Fibroblast of skin of scalp (primary cell): ENCODE measurements around the gene IL3.

ENCODE experiments used
- DNase-seq: peaks from one replicate; pipeline ENCODE4 v3.0.0-alpha.2; 2013

IL3 gene

DNA sequence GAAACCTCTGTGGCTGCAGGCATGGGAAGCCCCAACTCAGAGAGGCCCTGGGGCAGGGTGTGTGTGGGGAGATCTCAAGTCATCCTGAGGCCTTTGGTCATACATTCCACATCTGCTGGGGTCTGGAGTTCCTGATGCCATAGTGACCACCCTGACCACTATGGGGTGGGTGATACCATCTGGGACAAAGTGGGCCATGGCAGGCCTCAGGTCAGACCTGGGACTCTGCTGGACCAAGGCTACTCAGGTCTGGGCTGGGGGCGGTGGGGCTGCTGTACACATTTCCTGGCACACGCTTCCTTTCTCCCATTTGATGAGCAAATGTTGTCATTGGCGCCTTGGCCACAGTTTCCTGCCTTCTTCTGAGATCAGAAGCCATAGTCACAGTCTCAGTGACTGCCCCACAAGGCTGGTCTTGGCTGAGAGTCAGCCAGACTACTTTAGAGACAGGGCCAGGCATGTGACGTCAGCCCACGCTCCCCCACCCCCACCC is 33.9 kb upstream of the IL3 start:
- DNase-seq: no peak

DNA sequence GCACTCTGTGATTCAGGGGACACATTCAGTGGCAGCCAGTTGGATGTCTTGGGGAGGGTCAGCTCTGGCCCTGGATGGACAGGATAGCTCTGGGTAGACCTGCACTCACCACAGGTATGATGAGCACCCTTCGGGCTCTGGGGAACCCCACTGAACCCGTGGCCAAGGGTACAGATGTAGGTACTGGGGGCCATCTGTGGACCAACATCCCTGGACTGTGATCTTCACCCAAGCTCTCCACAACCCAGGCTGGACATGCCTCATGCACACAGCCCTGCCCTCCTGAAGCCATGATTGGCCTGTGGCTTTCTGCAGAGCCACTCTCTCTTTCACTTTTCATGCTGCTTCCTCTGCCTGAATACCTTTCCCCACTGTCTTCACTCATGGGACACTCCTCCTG is 33.4 kb upstream of the IL3 start:
- DNase-seq: no peak

- DNase-seq: no peak
Measured at GRCh38 chr5:132029609-132030330, 30.7 kb upstream of the IL3 start.

GRCh38 chr5:132030610-132031009 is 29.8 kb upstream of the IL3 start:
- no peak for DNase-seq

DNA sequence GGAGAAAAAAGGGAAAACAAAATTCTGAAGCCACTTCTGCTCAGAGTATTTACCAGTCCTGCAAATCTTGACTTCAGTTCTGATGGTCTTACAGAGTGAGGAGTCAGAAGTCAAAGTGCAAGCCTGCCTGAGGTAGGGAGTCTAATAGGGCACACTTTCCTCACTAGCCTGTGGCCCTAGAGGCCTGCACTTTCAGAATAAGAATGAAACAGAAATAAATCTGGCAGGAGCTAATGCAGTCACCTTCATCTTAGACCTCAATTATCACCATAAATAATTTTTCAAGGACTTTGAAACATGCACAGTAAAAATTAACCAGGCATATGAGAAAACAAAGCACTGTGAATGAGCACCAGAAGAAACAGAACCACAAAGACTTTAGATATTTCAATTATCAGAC is 28.3 kb upstream of the IL3 start:
- DNase-seq: no peak

GRCh38 chr5:132033122-132033521 is 27.3 kb upstream of the IL3 start:
- no peak for DNase-seq

- DNase-seq: no peak
Measured at GRCh38 chr5:132037353-132037752, 23.1 kb upstream of the IL3 start.

DNA sequence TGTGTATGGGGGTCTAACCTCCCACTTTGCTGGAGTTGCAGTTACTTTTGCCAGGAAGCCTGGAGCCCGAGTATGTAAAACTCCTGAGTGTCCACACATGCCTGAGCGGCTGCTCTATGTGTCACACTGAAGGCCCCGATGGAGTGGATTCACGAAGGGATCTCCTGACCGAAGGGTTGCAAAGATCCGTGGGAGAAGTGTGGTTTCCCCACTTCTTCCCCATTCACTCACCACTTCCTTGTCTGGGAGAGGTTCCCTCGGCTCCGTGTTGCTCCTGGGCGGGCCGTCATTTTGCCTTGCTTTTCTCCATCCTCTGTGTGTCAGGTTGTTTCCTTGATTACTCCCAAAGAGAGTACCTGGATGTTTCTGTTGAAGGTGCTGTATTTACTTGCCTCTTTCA is 16.2 kb upstream of the IL3 start:
- no peak for DNase-seq

DNA sequence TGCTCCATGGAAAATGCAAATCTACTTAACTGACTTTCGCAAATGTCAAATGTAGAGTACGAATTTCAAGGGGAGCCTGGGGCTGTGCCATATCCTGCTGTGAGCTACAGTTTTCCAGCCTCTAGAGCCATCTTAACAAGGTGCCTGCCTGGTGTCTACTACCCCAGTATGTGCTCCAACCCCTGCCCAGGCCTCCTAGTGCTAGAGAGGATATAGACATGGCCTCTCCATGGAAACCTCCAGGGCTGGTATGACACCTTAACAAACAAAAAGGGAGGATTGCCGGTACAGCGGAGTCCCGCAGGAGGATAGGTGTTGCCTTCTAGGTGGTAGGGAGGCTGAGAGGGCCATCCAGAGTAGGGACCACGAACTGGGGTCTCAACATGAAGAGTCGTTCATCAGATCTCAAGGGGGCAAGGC is 13.6 kb upstream of the IL3 start:
- no peak for DNase-seq

DNA sequence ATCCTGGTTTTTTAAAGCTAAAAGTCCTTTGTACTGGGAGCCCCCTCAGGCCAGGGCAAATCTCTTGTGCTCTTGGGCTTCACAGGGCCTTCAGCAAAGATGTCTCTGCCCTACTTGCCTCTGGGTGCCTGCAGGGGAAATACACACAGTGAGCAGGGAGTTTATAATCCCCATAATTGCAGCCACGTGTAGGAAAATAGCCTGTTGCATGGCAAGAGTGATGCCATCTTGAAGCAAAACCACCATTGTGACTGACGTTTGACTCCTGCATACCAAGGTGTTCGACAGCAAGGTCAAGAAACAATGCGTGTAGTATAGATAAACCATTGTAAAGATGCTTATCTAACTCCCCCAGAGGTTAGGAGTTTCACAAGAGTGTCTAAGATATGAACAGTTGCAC is 11.4 kb upstream of the IL3 start:
- no peak for DNase-seq

DNA sequence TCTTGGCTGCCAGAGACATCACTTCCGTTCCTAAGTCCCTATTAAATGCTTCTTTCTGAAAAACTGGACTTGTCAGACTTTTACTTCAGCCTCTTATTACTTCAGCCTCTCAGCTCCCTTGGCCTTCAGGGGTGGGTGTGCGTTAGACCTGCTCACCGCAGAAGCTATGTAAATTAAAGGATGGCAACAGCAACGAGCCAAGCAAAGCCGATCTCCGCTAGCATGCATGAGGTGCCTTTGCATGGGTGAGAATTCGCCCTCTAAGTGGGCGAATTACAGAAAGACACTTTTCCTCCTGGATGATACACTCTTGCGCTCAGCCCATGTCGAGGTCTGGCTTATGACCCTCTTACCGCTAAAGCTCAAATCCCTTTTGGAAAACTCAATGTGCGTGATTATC is 10.9 kb upstream of the IL3 start:
- DNase-seq: no peak

DNA sequence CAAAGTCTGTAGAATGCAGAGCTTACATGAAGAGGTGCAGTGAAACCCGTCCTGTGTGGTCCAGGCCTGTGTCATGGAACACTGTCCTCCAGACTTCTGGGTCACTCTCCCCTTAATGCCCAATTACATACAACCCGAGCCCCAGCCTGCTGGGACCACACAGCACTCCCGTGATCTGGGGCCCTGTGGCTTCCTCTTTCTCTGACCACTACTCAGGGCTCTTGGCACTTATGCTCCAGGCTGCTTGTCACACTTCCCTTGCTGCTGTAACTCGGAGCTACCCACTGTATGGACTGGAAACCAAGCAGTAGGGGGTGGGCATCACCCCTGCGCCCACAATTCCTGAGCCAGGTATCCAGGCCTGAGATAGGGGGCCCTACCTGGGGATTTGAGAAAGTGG is 10.3 kb upstream of the IL3 start:
- DNase-seq: no peak

DNA sequence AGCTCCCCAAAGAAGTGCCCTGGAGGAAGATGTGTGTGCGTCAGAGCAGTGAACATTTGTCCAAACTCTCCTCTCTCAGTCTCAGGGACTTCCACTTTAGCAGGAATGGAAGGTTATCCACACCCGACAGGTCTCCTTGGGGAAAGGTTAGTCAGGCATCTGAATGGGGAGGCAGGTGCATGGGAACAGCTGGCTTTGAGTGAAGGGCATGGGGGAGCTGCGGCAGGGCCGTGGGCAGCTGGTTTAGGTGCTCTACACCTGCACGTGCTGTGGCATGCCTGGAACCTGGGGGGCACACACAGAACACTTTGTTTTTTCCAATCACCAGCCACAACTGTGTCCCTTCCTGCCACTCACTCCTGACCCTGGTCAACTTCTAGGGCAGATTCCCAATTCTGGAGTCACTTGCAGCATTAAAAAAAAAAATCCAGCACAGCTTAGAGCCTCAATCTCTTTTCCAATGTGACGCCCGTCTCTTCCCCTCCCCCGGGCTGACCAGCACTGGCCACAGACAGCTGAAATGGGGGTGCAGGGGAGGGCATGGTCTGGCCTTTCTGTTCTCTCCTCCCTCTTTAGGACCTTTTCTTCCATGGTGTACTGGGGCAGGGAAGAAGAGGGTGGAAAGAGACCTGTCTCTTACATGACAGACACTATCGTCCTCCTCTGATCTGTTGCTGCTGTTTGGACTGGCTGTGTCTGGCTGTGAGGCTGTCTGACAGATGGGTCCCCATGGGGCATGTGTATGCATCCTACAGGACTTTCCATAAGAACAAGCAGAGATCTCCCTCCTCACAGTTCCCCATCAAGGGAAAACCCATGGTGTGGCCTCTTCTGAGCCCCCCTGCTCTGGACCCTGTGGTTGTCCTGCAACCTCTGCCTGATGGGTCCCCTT is 9.5 kb upstream of the IL3 start:
- DNase-seq: no peak

GRCh38 chr5:132052520-132052919 is 7.9 kb upstream of the IL3 start:
- no peak for DNase-seq

DNA sequence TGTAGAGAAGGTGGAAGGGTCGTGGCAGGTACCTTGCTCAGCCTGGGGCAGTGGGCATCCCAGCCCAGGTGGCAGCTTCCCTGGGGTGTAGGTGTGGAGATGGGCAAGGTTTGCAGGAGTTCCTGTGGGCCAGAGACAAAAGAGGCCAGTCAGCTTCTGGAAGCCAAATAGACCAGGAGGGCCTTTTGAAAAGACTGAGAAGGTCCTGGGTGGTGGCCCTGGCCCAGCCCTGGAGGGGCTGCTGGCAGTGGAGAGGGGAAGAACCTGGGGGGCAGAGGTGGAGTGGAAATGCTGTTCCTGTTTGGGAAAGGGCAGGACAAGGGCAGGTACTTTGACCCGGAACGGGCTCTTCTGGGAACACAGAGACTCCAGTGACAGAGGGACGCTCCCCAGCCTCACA is 7.0 kb upstream of the IL3 start:
- no peak for DNase-seq

GRCh38 chr5:132054031-132054696 is 6.3 kb upstream of the IL3 start:
- DNase-seq: no peak

DNA sequence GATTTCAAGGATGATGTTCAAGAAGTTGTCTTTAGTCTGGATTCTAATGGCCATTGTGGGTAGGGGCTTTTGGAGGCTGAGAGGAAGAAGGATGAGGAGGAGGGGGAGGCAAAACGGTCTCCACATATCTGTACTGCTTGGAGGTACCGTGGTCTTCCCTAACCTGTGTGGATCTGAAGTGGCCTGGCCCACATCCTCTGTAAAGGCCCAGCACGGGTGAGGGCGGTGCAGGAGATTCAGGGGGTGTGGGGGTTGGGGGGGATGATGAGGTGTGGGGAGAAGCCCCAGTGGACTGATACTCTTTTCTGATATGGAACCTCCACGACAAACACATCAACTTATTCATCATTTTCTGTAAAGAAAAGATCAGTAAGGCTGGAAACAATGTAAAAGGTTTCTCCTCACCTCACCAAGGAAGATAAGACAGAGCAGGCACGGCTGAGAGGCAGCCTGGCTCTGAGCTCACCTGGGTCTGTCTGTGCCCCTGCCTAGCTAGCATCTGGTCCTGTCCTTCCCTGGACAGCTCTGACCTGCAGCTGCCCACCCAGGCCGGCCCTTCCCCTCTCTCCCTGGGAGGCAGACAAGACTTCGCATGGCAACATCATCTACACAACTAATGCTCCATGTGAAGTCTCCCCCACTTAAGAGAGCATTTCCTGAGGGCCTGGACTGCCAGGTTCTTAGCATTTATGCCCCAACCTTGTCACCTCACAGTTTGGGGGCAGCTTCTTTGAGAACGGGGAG is 5.6 kb upstream of the IL3 start:
- DNase-seq: no peak

DNA sequence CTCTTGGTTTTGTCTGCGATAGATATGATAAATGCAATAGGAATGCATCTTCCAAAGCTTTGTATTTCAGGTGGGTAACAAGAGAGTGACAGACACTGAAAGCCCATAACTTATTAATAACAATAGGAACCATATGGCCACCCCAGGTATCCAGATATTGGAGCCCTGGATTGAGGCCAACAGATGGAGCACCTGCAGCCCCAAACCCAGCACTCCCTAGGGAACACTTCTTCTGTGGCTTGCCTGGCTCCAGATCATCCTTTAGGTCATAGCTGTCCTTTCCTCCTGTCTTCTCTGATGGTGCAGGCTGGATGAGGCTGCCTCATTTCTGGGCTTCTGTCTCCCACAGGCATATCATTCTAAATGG is 5.0 kb upstream of the IL3 start:
- DNase-seq: no peak

DNA sequence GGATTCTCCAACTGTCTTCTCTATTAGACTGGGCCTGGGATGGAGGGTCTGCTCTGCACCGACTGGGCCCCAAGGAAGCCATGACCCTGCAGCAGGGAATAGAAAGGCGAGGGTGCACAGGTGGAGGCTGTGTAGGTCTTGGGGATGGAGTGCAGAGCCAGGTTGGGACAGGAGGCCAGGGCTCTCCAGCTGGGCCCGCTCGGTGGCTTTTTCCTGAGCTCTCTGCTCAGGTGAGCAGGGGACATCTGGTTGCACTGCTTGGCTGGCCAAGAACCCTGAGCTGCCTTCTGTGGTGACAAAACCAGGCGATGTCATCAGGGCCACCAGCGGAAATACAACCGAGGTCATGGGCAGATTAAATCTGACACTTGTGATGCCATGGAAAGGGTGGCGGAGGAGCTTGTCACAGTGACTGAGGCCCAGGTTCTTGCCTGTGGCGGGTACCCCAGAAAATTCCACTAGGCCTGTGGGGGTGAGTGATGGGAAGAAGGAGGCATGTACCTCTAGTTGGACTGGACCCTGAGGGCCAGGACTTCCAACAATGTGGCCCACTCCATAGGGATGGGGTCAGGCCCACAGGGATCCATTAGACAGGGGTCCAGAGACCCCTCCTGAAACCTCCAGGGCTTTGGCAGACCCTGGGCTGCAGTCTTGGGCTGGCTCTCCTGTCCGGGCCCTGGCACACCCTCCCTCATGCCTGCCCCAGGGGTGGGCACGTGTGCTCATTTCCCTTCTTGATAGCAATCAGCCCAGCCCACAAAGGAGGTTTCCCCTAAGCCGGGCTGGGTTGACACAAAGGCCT is 4.4 kb upstream of the IL3 start:
- DNase-seq: no peak

- no peak for DNase-seq
Measured at GRCh38 chr5:132056610-132057497, 3.6 kb upstream of the IL3 start.
